Stomach (tissue), 4 donors: ENCODE measurements around the gene NBDY.
A peak's percentile ranks its signal among the peaks of the same experiment; 100 is the strongest.

Experiments
- CTCF ChIP-seq, 7 experiments: fragments of 450-650 bp in 4 of 7; fragments of 200-600 bp in 3 of 7; sonication (generic) in 3 of 7; IDR thresholded peaks; one replicate each; pipeline ENCODE4 v1.5.1; 2016 to 2019; ENCODE audit warnings: antibody characterized with exemption in 7 of 7, control low read depth in 2 of 7, mild to moderate bottlenecking in 1 of 7
- EP300 ChIP-seq: sonication (generic); formaldehyde crosslinking; IDR thresholded peaks from one replicate; pipeline ENCODE4 v1.6.1; 2017; ENCODE audit warnings: antibody characterized with exemption

- TF ChIP-seq CTCF (IDR thresholded peaks at IDR 0.05) (peak in 4 of 7 experiments; percentile 13 to 69 (median 44)), EP300 (no peak)
Measured at GRCh38 chrX:56802921-56803849, 74.1 kb downstream of the NBDY start.
